Neural progenitor cell (in vitro differentiated cells): ENCODE measurements around the gene SSTR3. TPM values are rescaled to one million over a fixed set of nuclear protein-coding genes. Genes with fewer than 3 reads are reported as not detected.
A peak's percentile ranks its signal among the peaks of the same experiment; 100 is the strongest.

ENCODE experiments used
- DNase-seq: peaks from one replicate; pipeline ENCODE4 v3.0.0-alpha.2; 2016; ENCODE audit warnings: low spot score
- H2AFZ ChIP-seq: fragments of 200-600 bp; sonication (generic); replicated peaks from 2 replicates; pipeline ENCODE4 v1.6.1; 2016; ENCODE audit warnings: antibody characterized with exemption
- H3F3A ChIP-seq: fragments of 200-600 bp; sonication (generic); 2 replicates; pipeline ENCODE4 v1.6.1; 2016; ENCODE audit warnings: antibody characterized with exemption, low read depth
- H3K27ac ChIP-seq: fragments of 200-600 bp; sonication (generic); 2 replicates; pipeline ENCODE4 v1.5.1; 2016; ENCODE audit warnings: mild to moderate bottlenecking
- H3K27me3 ChIP-seq: fragments of 200-600 bp; sonication (generic); 2 replicates; pipeline ENCODE4 v1.6.1; 2016; ENCODE audit warnings: mild to moderate bottlenecking, moderate library complexity
- H3K36me3 ChIP-seq: fragments of 200-600 bp; sonication (generic); 2 replicates; pipeline ENCODE4 v1.5.1; 2016
- H3K4me1 ChIP-seq: fragments of 200-600 bp; sonication (generic); 2 replicates; pipeline ENCODE4 v1.6.1; 2016; ENCODE audit warnings: mixed run types
- H3K4me2 ChIP-seq: fragments of 200-600 bp; sonication (generic); 2 replicates; pipeline ENCODE4 v1.6.1; 2016
- H3K4me3 ChIP-seq: fragments of 200-600 bp; sonication (generic); 2 replicates; pipeline ENCODE4 v1.5.1; 2016
- H3K79me2 ChIP-seq: fragments of 200-600 bp; sonication (generic); 2 replicates; pipeline ENCODE4 v1.6.1; 2016; ENCODE audit warnings: low read depth
- H3K9ac ChIP-seq: fragments of 200-600 bp; sonication (generic); 2 replicates; pipeline ENCODE4 v1.6.1; 2016
- H3K9me3 ChIP-seq: fragments of 200-600 bp; sonication (generic); 2 replicates; pipeline ENCODE4 v1.5.1; 2016; ENCODE audit warnings: low read depth
- H4K20me1 ChIP-seq: fragments of 200-600 bp; sonication (generic); 2 replicates; pipeline ENCODE4 v1.6.1; 2016; ENCODE audit warnings: low read depth
- H3K27ac Mint-ChIP-seq: 3 replicates; pipeline ENCODE4 v1.8.0; 2021; ENCODE audit warnings: mixed read lengths
- H3K27me3 Mint-ChIP-seq: 2 replicates; pipeline ENCODE4 v1.8.0; 2022; ENCODE audit warnings: low read depth, mild to moderate bottlenecking, inconsistent platforms, moderate library complexity, mixed read lengths; ENCODE audit not compliant: insufficient read depth
- H3K36me3 Mint-ChIP-seq: 3 replicates; pipeline ENCODE4 v1.8.0; 2021; ENCODE audit warnings: mixed read lengths
- H3K4me1 Mint-ChIP-seq: 3 replicates; pipeline ENCODE4 v1.8.0; 2021; ENCODE audit warnings: mixed read lengths
- H3K4me3 Mint-ChIP-seq: 3 replicates; pipeline ENCODE4 v1.8.0; 2021; ENCODE audit warnings: mild to moderate bottlenecking, moderate library complexity, mixed read lengths
- H3K9me3 Mint-ChIP-seq: 3 replicates; pipeline ENCODE4 v1.8.0; 2020; ENCODE audit warnings: mixed read lengths
- EZH2 ChIP-seq: fragments of 200-600 bp; sonication (generic); IDR thresholded peaks from 2 replicates; pipeline ENCODE4 v1.6.1; 2017; ENCODE audit warnings: antibody characterized with exemption, mild to moderate bottlenecking, moderate library complexity
- EZH2phosphoT487 ChIP-seq: fragments of 200-600 bp; sonication (generic); IDR thresholded peaks from 2 replicates; pipeline ENCODE4 v1.6.1; 2017; ENCODE audit warnings: antibody characterized with exemption
- total RNA-seq: library from RNA; depleted of rRNA; stranded (reverse); fragments of >200 nt; gene quantifications from 2 replicates; pipeline ENCODE4 v1.2.3, GENCODE V29; 2015; ENCODE audit warnings: low replicate concordance
- TF ChIP-seq, protein P1 (sequence below): fragments of 200-600 bp; sonication (generic); IDR thresholded peaks from 2 replicates; pipeline ENCODE4 v1.5.1; 2017; ENCODE audit warnings: antibody characterized with exemption, mild to moderate bottlenecking

SSTR3 gene
- total RNA-seq, 1 donor from 2014 or later = 0.19 TPM

GRCh38 chr22:37199103-37199759, 13.0 kb downstream of the SSTR3 start:
- TF ChIP-seq, protein P1, sequence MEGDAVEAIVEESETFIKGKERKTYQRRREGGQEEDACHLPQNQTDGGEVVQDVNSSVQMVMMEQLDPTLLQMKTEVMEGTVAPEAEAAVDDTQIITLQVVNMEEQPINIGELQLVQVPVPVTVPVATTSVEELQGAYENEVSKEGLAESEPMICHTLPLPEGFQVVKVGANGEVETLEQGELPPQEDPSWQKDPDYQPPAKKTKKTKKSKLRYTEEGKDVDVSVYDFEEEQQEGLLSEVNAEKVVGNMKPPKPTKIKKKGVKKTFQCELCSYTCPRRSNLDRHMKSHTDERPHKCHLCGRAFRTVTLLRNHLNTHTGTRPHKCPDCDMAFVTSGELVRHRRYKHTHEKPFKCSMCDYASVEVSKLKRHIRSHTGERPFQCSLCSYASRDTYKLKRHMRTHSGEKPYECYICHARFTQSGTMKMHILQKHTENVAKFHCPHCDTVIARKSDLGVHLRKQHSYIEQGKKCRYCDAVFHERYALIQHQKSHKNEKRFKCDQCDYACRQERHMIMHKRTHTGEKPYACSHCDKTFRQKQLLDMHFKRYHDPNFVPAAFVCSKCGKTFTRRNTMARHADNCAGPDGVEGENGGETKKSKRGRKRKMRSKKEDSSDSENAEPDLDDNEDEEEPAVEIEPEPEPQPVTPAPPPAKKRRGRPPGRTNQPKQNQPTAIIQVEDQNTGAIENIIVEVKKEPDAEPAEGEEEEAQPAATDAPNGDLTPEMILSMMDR = peak; percentile 86
- TF ChIP-seq EZH2phosphoT487 = no peak
- Mint-ChIP-seq H3K36me3 (peaks cover 3% of the 10 kb centered on the region), H3K4me1 (peaks cover 33% of the 10 kb centered on the region), H3K4me3 (peak overlapping the region; percentile 87), H3K9me3 (peaks cover 3% of the 10 kb centered on the region), H3K27me3 (peaks cover 4% of the 10 kb centered on the region), H3K27ac (no peak overlapping the region)
- Histone ChIP-seq H3K9ac (peak overlapping the region; percentile 49), H3K4me2 (peak overlapping the region; percentile 94), H3K79me2 (no peaks in the 10 kb centered on the region), H3K27me3 (no peaks in the 10 kb centered on the region), H3K36me3 (no peaks in the 10 kb centered on the region), H3K27ac (peak overlapping the region; percentile 27), H3K4me3 (peak overlapping the region; percentile 60), H3F3A (peaks cover 14% of the 10 kb centered on the region), H4K20me1 (no peaks in the 10 kb centered on the region), H3K9me3 (no peaks in the 10 kb centered on the region), H3K4me1 (no peaks in the 10 kb centered on the region), H2AFZ (peak overlapping the region; percentile 70)
- DNase-seq = peak; percentile 99

DNA sequence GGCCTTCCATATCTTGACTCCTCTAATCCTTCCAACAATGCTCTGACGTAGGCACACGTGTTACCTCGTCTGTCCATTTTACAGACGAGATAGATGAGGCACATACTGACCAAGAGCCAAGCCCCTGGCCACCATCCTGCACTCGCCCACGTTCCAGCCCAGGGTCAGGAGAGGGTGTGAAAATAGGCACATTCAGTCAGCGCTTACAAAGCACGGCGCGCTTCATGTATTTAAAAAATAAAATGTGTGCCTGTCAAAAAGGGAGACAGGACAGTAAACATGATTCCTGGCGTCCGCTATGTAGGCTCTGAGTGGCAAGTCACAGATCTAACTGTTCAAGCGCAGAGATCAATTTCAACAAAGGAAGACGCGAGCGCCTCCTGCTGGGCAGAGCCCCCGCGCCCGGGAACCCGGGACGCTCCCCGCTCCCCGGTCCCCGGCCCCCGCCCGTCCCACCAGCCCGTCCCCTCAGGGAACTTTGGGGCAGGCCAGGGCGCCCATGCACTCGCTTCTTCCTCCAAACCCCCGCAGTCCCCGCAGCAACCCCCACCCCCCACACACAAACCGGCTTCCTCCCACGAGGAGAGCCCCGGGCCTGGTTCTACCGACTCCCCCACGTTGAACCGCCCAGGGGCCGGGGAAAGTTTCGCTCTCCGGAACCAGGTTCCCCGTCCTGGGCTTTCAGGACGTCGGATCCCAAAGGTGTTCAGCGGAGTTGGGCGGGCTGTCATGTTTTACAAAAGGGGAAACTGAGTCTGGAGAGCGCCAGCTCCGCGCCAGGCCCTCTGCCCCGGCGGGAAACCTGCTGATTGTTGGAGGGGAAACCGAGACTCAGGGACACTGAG, 13.8 kb downstream of the SSTR3 start:
- H3K4me3 ChIP-seq = peak overlapping the region; percentile 60
- peak overlapping the region; percentile 87 for H3K4me3 Mint-ChIP-seq

GRCh38 chr22:37197451-37198257, 14.6 kb downstream of the SSTR3 start:
- Histone ChIP-seq H3K9me3 (no peaks in the 10 kb centered on the region), H4K20me1 (no peaks in the 10 kb centered on the region), H3K27me3 (no peaks in the 10 kb centered on the region), H3K36me3 (no peaks in the 10 kb centered on the region), H3K4me2 (peak overlapping the region; percentile 94), H3K4me3 (peak overlapping the region; percentile 60), H2AFZ (no peak overlapping the region), H3K4me1 (no peaks in the 10 kb centered on the region), H3K27ac (no peak overlapping the region), H3K9ac (no peak overlapping the region), H3K79me2 (no peaks in the 10 kb centered on the region), H3F3A (peaks cover 14% of the 10 kb centered on the region)
- TF ChIP-seq, protein P1 = no peak
- TF ChIP-seq EZH2 = no peak
- TF ChIP-seq EZH2phosphoT487 = no peak
- Mint-ChIP-seq H3K27me3 (peaks cover 4% of the 10 kb centered on the region), H3K4me1 (peaks cover 25% of the 10 kb centered on the region), H3K9me3 (peaks cover 11% of the 10 kb centered on the region), H3K27ac (peak overlapping the region; percentile 42), H3K4me3 (peak overlapping the region; percentile 87), H3K36me3 (peaks cover 6% of the 10 kb centered on the region)
- DNase-seq = no peak

More for the DNA sequence above, 13.8 kb downstream of the SSTR3 start:
- Histone ChIP-seq H3K9ac (peak overlapping the region; percentile 49), H3F3A (peaks cover 14% of the 10 kb centered on the region), H3K4me1 (no peaks in the 10 kb centered on the region), H3K36me3 (no peaks in the 10 kb centered on the region), H3K79me2 (no peaks in the 10 kb centered on the region), H3K27ac (peak overlapping the region; percentile 27), H4K20me1 (no peaks in the 10 kb centered on the region), H3K4me2 (peak overlapping the region; percentile 94), H3K27me3 (no peaks in the 10 kb centered on the region), H3K9me3 (no peaks in the 10 kb centered on the region), H2AFZ (peak overlapping the region; percentile 60)
- TF ChIP-seq, protein P1 = peak; percentile 82
- no peak for TF ChIP-seq EZH2phosphoT487
- Mint-ChIP-seq H3K27me3 (peaks cover 4% of the 10 kb centered on the region), H3K36me3 (peaks cover 5% of the 10 kb centered on the region), H3K4me1 (peaks cover 32% of the 10 kb centered on the region), H3K9me3 (peaks cover 5% of the 10 kb centered on the region), H3K27ac (no peak overlapping the region)
- DNase-seq = peak; percentile 88
